Transverse colon (tissue), 3 donors: Measurements from ENCODE around the gene ZNF438.

Experiments used
- CTCF ChIP-seq, 5 experiments: fragments of 200-600 bp in 3 of 5; fragments of 450-650 bp in 2 of 5; sonication (generic) in 3 of 5; IDR thresholded peaks; 1 replicate in 2 of 5; 2 replicates in 3 of 5; pipeline ENCODE4 v1.5.1; 2016 to 2017; ENCODE audit warnings: antibody characterized with exemption in 5 of 5, inconsistent platforms in 3 of 5, mild to moderate bottlenecking in 2 of 5, moderate library complexity in 1 of 5
- EP300 ChIP-seq: sonication (generic); formaldehyde crosslinking; IDR thresholded peaks from one replicate; pipeline ENCODE4 v1.6.1; 2017; ENCODE audit warnings: antibody characterized with exemption, low read depth
- POLR2A ChIP-seq: fragments of 450-650 bp; IDR thresholded peaks from one replicate; pipeline ENCODE4 v1.6.1; 2016; ENCODE audit warnings: antibody characterized with exemption, mild to moderate bottlenecking, moderate library complexity

- TF ChIP-seq CTCF (IDR thresholded peaks at IDR 0.05) (no peak), POLR2A (no peak), EP300 (no peak)
Observed at GRCh38 chr10:31001740-31002139, 29.9 kb downstream of the ZNF438 start.
